Activated CD4-positive, alpha-beta T cell treated with anti-CD3 and anti-CD28 coated beads, Interleukin-2, amount 10 ng/mL, durations not matched to agents 7 days and 5 days (primary cell): ENCODE measurements around the gene MAN1A1. TPM values are rescaled to one million over a fixed set of nuclear protein-coding genes. Genes with fewer than 3 reads are reported as not detected.
"Not testable (repeated sequence)": the region's sequence is repeated elsewhere in the genome, so short reads cannot be mapped to it uniquely, and the experiment has no call there.

Source experiments
- CTCF ChIA-PET: fragments of 350-600 bp; sonication (Branson Sonifier 250); formaldehyde crosslinking; loops from one replicate; lab custom pipeline; 2021; ENCODE audit warnings: antibody characterized with exemption; lab: Charles Lee
- POLR2A ChIA-PET: fragments of 350-600 bp; sonication (Branson Sonifier 250); formaldehyde crosslinking; loops from one replicate; lab custom pipeline; 2021; ENCODE audit warnings: antibody characterized with exemption; lab: Charles Lee
- DNase-seq: peaks from one replicate; pipeline ENCODE4 v3.0.0-alpha.2; 2020
- H3K27ac Mint-ChIP-seq: one replicate; pipeline ENCODE4 v1.8.0; 2021; ENCODE audit warnings: mild to moderate bottlenecking, moderate library complexity, mixed read lengths
- H3K27me3 Mint-ChIP-seq: one replicate; pipeline ENCODE4 v1.8.0; 2021; ENCODE audit warnings: mixed read lengths
- H3K36me3 Mint-ChIP-seq: one replicate; pipeline ENCODE4 v1.8.0; 2021; ENCODE audit warnings: low read depth, mixed read lengths
- H3K4me1 Mint-ChIP-seq: one replicate; pipeline ENCODE4 v1.8.0; 2021; ENCODE audit warnings: mixed read lengths
- H3K4me3 Mint-ChIP-seq: one replicate; pipeline ENCODE4 v1.8.0; 2021; ENCODE audit warnings: mild to moderate bottlenecking, moderate library complexity, mixed read lengths
- H3K9me3 Mint-ChIP-seq: one replicate; pipeline ENCODE4 v1.8.0; 2021; ENCODE audit warnings: mixed read lengths
- total RNA-seq, 2 experiments: library from RNA; stranded (reverse); gene quantifications; one replicate each; pipeline ENCODE4 v1.2.3, GENCODE V29; 2021

The MAN1A1 gene
- total RNA-seq = 10 to 100 TPM; 10.5 to 10.6 TPM

DNA sequence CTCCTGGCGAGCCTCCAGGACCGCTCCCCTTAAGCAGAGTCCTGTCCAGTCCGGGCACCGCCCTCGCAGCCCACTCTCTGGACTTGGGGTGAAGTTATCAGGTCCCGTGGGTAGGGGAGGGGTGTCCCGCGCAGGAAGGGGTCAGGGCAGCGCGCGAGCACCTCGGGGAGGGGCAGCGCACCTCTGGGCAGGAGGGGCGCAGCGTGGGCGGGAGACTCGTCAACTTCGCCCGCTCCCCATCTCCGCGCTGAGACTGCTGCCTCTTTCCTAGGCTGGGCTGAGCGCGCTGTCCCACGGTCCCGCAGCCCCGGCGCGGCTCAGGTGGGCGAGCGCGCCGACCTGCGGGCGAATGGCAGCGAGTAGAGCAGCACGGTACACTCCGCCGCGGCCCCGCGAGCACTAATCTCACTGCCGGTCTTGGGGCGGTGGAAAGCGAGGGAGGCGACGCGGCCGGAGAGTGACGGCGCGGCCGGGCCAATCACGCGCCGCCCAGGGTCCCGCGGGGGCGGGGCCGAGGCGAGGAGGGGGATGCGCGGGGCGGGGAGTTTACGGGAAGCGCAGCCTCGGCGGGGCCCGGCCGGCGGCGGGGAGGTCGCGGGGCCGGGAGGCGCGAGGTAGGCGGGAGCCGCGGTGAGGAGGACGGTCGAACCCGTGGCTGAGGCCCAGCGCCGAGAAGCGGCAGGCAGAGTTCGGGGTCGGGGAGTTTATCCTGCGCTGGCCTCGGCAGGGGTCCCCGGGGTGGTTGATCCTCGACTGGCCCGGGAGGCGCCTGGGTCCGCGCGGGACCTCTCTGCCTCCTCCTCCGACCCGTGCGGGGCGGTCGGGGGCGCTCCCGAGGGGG, at the start of gene MAN1A1:
MAN1A1 (minus strand) TSS at position 401 of the 841 bp plus-strand sequence. CDS start 696 bp downstream, outside the sequence.
- POLR2A ChIA-PET = interaction anchor here (0.7 kb wide), 1 partner anchor 241 kb away, joined by 3 read pairs; no protein-coding TSS in a partner anchor
- Mint-ChIP-seq H3K9me3 (no peaks in the 10 kb centered on the region), H3K4me3 (peak within 1 kb of the TSS; percentile 88), H3K27me3 (no peaks in the 10 kb centered on the region), H3K36me3 (peaks cover 11% of the 10 kb centered on the region), H3K27ac (peak within 1 kb of the TSS; percentile 89), H3K4me1 (peaks cover 46% of the 10 kb centered on the region)
- DNase-seq = peak; percentile 87
- CTCF ChIA-PET = interaction anchor here (0.6 to 1.3 kb wide), 4 partner anchors 15 to 85 kb away, joined by 3 to 4 read pairs (median 3); no protein-coding TSS in a partner anchor

DNA sequence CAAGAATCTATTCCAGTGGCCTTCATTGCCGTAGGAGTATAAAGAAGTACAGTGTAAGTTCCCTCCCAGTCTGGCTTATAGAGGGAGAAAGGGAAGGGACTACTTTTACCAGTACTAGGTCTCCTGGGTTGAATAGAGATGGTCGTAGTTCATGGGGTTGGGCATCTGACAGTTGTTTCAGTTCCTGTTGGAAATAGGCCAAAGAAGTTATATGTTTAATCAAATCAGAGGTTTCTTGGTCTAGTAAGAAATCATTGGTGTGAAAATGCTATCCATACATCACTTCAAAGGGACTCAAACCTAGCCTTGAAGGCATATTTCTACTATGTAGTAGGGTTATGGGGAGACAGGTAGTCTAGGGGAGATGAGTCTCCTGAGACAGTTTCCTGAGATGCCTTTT, 45.6 kb upstream of the MAN1A1 start:
- no peak overlapping the region for H3K27ac Mint-ChIP-seq
- H3K9me3 Mint-ChIP-seq = peaks cover 10% of the 10 kb centered on the region
- ChIA-PET CTCF (no interaction called here), POLR2A (no interaction called here)
- DNase-seq = no peak
- H3K4me1 Mint-ChIP-seq = no peaks in the 10 kb centered on the region
- no peaks in the 10 kb centered on the region for H3K36me3 Mint-ChIP-seq
- H3K27me3 Mint-ChIP-seq = peaks cover 1% of the 10 kb centered on the region
- no peak overlapping the region for H3K4me3 Mint-ChIP-seq

DNA sequence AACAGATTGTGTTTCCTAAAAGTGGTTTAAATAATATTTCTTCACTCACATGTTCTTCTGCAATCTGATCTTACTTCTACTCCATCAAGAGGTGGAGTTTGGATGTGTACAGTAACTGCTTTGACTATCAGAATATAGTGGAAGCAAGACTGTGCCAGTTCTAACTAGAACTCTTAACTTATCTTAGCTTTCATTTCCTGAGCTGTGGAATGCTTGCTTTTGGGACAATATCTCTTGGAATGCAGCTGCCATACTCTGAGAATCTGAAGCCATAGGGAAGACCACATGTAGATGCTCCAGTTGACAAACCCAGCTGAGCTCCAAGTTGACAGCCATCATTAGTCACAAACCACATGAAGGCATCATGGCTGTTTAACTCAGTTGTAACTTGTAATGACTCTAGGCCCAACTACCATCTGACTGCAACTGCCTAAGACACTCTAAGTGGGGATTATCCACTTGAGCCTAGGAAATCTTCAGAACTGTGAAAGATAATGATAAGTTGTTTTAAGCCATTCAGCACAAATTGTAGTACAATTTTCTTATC, 40.8 kb upstream of the MAN1A1 start:
- CTCF ChIA-PET = no interaction called here
- POLR2A ChIA-PET = no interaction called here
- no peaks in the 10 kb centered on the region for H3K4me1 Mint-ChIP-seq
- no peak for DNase-seq
- no peak overlapping the region for H3K27ac Mint-ChIP-seq
- no peaks in the 10 kb centered on the region for H3K36me3 Mint-ChIP-seq
- no peak overlapping the region for H3K4me3 Mint-ChIP-seq
- H3K27me3 Mint-ChIP-seq = peaks cover 1% of the 10 kb centered on the region
- H3K9me3 Mint-ChIP-seq = peaks cover 5% of the 10 kb centered on the region

- Mint-ChIP-seq H3K4me1 (no peaks in the 10 kb centered on the region), H3K27me3 (no peaks in the 10 kb centered on the region), H3K27ac (no peak overlapping the region), H3K4me3 (no peak overlapping the region), H3K36me3 (no peaks in the 10 kb centered on the region), H3K9me3 (peaks cover 14% of the 10 kb centered on the region)
- ChIA-PET CTCF (no interaction called here), POLR2A (no interaction called here)
- DNase-seq = no peak
Measured at GRCh38 chr6:119385994-119386393, 36.4 kb upstream of the MAN1A1 start.

DNA sequence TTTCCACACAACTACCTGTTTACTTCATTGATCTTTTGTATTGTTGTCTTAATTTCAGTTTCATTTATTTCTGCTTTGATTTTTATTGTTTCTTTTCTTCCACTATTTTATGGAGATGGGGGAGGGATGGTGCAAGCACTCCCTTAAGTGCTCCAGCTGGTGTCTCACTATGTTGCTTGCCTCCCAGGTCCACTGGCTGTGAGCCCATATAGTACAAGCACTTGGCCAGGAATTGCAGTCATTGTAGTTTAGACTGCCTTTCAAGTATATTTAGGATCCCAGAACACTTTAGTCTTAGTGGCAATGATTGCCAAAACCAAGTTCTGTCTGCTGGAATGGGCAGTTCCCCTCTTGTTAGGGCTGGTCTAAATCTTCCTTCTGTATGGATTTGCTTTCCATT, 34.9 kb upstream of the MAN1A1 start:
- CTCF ChIA-PET = no interaction called here
- no peak overlapping the region for H3K4me3 Mint-ChIP-seq
- no peaks in the 10 kb centered on the region for H3K36me3 Mint-ChIP-seq
- POLR2A ChIA-PET = no interaction called here
- H3K9me3 Mint-ChIP-seq = peaks cover 23% of the 10 kb centered on the region
- no peak overlapping the region for H3K27ac Mint-ChIP-seq
- H3K27me3 Mint-ChIP-seq = no peaks in the 10 kb centered on the region
- no peaks in the 10 kb centered on the region for H3K4me1 Mint-ChIP-seq
- no peak for DNase-seq

- ChIA-PET CTCF (no interaction called here), POLR2A (no interaction called here)
- no peak for DNase-seq
- Mint-ChIP-seq H3K27me3 (no peaks in the 10 kb centered on the region), H3K27ac (no peak overlapping the region), H3K36me3 (no peaks in the 10 kb centered on the region), H3K4me3 (no peak overlapping the region), H3K9me3 (peaks cover 22% of the 10 kb centered on the region), H3K4me1 (no peaks in the 10 kb centered on the region)
Measured at GRCh38 chr6:119379809-119380208, 30.2 kb upstream of the MAN1A1 start.

DNA sequence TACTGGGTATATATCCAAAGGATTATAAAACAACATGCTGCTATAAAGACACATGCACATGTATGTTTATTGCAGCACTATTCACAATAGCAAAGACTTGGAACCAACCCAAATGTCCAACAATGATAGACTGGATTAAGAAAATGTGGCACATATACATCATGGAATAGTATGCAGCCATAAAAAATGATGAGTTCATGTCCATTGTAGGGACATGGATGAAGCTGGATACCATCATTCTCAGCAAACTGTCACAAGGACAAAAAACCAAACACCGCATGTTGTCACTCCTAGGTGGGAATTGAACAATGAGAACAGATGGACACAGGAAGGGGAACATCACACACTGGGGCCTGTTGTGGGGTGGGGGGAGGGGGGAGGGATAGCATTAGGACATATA, 27.5 kb upstream of the MAN1A1 start:
- H3K27me3 Mint-ChIP-seq, CTCF ChIA-PET, H3K36me3 Mint-ChIP-seq, H3K27ac Mint-ChIP-seq, H3K4me3 Mint-ChIP-seq, DNase-seq, POLR2A ChIA-PET, H3K4me1 Mint-ChIP-seq: not testable (repeated sequence)
- H3K9me3 Mint-ChIP-seq = peaks cover 16% of the 10 kb centered on the region

- ChIA-PET CTCF (no interaction called here), POLR2A (no interaction called here)
- no peak overlapping the region for H3K4me3 Mint-ChIP-seq
- DNase-seq = no peak
- H3K4me1 Mint-ChIP-seq = no peaks in the 10 kb centered on the region
- H3K36me3 Mint-ChIP-seq = peaks cover 4% of the 10 kb centered on the region
- H3K27me3 Mint-ChIP-seq = no peaks in the 10 kb centered on the region
- H3K27ac Mint-ChIP-seq = no peak overlapping the region
- H3K9me3 Mint-ChIP-seq = peaks cover 6% of the 10 kb centered on the region
Measured at GRCh38 chr6:119370080-119370479, 20.5 kb upstream of the MAN1A1 start.

DNA sequence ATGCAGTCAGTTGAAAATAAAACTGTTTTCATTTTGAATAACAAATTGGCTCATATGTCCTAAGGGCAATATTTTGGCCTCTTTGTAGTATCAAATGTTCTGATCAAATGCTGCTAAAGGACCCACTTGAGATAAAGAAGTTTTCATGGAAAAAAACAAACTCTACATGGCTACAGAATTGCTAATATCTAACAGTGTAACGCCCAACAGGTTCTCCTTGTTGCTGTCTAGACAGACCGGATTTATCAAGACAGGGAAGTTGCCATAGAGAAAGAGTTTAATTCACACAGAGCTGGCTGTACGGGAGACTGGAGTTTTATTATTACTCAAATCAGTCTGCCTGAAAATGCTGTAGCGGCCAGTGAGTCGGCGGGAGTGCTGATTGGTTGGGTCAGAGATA, 19.4 kb upstream of the MAN1A1 start:
- Mint-ChIP-seq H3K9me3 (peaks cover 12% of the 10 kb centered on the region), H3K27ac (no peak overlapping the region), H3K4me1 (no peaks in the 10 kb centered on the region), H3K27me3 (no peaks in the 10 kb centered on the region), H3K36me3 (peaks cover 10% of the 10 kb centered on the region), H3K4me3 (no peak overlapping the region)
- ChIA-PET POLR2A (no interaction called here), CTCF (no interaction called here)
- no peak for DNase-seq

GRCh38 chr6:119361209-119361608, 11.6 kb upstream of the MAN1A1 start:
- CTCF ChIA-PET = no interaction called here

GRCh38 chr6:119360262-119360915, 10.8 kb upstream of the MAN1A1 start:
- ChIA-PET POLR2A (no interaction called here), CTCF (interaction anchor here (0.6 to 0.7 kb wide), 2 partner anchors 736 to 1772 kb away, joined by 3 read pairs; no protein-coding TSS in a partner anchor)
- H3K27ac Mint-ChIP-seq = no peak overlapping the region
- H3K36me3 Mint-ChIP-seq = peaks cover 14% of the 10 kb centered on the region
- H3K9me3 Mint-ChIP-seq = peaks cover 8% of the 10 kb centered on the region
- H3K4me1 Mint-ChIP-seq = peaks cover 10% of the 10 kb centered on the region
- no peaks in the 10 kb centered on the region for H3K27me3 Mint-ChIP-seq
- no peak for DNase-seq
- no peak overlapping the region for H3K4me3 Mint-ChIP-seq

More at GRCh38 chr6:119361209-119361608, 11.6 kb upstream of the MAN1A1 start:
- Mint-ChIP-seq H3K27ac (no peak overlapping the region), H3K36me3 (peaks cover 11% of the 10 kb centered on the region), H3K27me3 (no peaks in the 10 kb centered on the region), H3K9me3 (peaks cover 8% of the 10 kb centered on the region), H3K4me3 (no peak overlapping the region), H3K4me1 (peaks cover 10% of the 10 kb centered on the region)
- no peak for DNase-seq
- POLR2A ChIA-PET = no interaction called here

GRCh38 chr6:119355890-119356289, 6.3 kb upstream of the MAN1A1 start:
- peaks cover 6% of the 10 kb centered on the region for H3K36me3 Mint-ChIP-seq

DNA sequence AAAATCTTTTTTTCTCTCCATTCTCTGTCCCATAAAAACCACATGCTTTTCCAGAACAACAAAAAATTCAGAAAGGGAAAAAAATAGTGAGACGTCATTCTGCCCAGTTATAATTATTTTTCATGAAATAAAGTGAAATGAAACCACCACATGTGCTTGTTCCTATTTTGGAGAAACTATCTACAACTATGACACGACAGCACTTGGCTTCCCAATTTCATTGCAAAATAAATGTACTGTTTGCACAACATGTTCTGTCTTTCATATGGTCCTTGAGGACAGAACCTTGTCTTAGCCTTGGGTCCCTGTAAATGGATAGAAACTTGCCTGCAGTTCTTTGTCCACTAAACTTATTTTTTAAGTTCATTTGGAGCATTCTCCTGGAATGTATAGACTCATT, 5.6 kb upstream of the MAN1A1 start:
- Mint-ChIP-seq H3K4me3 (no peak overlapping the region), H3K9me3 (no peaks in the 10 kb centered on the region), H3K4me1 (peaks cover 17% of the 10 kb centered on the region), H3K36me3 (peaks cover 6% of the 10 kb centered on the region), H3K27me3 (no peaks in the 10 kb centered on the region), H3K27ac (no peak overlapping the region)
- no peak for DNase-seq
- ChIA-PET POLR2A (no interaction called here), CTCF (no interaction called here)

More at GRCh38 chr6:119355890-119356289, 6.3 kb upstream of the MAN1A1 start:
- Mint-ChIP-seq H3K27me3 (no peaks in the 10 kb centered on the region), H3K27ac (no peak overlapping the region), H3K9me3 (no peaks in the 10 kb centered on the region), H3K4me1 (peaks cover 21% of the 10 kb centered on the region), H3K4me3 (no peak overlapping the region)
- ChIA-PET CTCF (interaction anchor here (0.7 kb wide), 1 partner anchor 9 kb away, joined by 3 read pairs; no protein-coding TSS in a partner anchor), POLR2A (no interaction called here)
- DNase-seq = no peak
